IMR-90 (cell line): ENCODE data around the gene CREB5. TPM values are rescaled to one million over a fixed set of nuclear protein-coding genes. Genes with fewer than 3 reads are reported as not detected.
A peak's percentile ranks its signal among the peaks of the same experiment; 100 is the strongest.

Source experiments
- ATAC-seq: fragments of 200-7000 bp; cut with Tn5 transposase; 2 replicates; pipeline ENCODE4 v1.9.1; 2020; ENCODE audit warnings: low read depth, mild to moderate bottlenecking, moderate library complexity
- BruUV-seq: library from RNA; stranded (reverse); fragments of 400-500 nt; replicated peaks from 2 replicates; lab custom pipeline; 2021; lab: Mats Ljungman, UMichigan
- CTCF ChIA-PET: fragments of 300-600 bp; formaldehyde crosslinking; extraction: SDS; loops from one replicate; lab custom pipeline; 2021; ENCODE audit warnings: antibody characterized with exemption; lab: Yijun Ruan, JAX
- POLR2A ChIA-PET: fragments of 300-600 bp; sonication (Branson Sonifier 250); formaldehyde crosslinking; loops from one replicate; lab custom pipeline; 2022; ENCODE audit warnings: antibody characterized with exemption; ENCODE audit not compliant: unreplicated experiment; lab: Charles Lee
- DNase-seq: peaks from one replicate; pipeline ENCODE4 v3.0.0; 2013
- H2AFZ ChIP-seq: replicated peaks from 2 replicates; pipeline ENCODE3; 2013; ENCODE audit warnings: low read length, mild to moderate bottlenecking; ENCODE audit not compliant: poor library complexity
- H2AK5ac ChIP-seq: 2 replicates; pipeline ENCODE4 v1.6.1; 2013; ENCODE audit warnings: low read depth, low read length, inconsistent platforms
- H2AK9ac ChIP-seq: replicated peaks from 2 replicates; pipeline ENCODE3; 2013; ENCODE audit warnings: mild to moderate bottlenecking, low read depth, low read length, moderate library complexity; ENCODE audit not compliant: poor library complexity
- H2BK120ac ChIP-seq: 2 replicates; pipeline ENCODE4 v1.6.1; 2013; ENCODE audit warnings: low read depth, low read length, inconsistent platforms
- H2BK15ac ChIP-seq: 3 replicates; pipeline ENCODE4 v1.6.1; 2013; ENCODE audit warnings: low read depth, low read length, inconsistent platforms
- H2BK20ac ChIP-seq: 2 replicates; pipeline ENCODE4 v1.6.1; 2013; ENCODE audit warnings: low read depth, mild to moderate bottlenecking, inconsistent platforms, low read length, moderate library complexity
- H2BK5ac ChIP-seq: 2 replicates; pipeline ENCODE4 v1.6.1; 2013; ENCODE audit warnings: mild to moderate bottlenecking, low read depth, low read length, inconsistent platforms; ENCODE audit not compliant: poor library complexity, severe bottlenecking
- H3K14ac ChIP-seq: replicated peaks from 2 replicates; pipeline ENCODE4 v1.6.1; 2013; ENCODE audit warnings: low read depth, low read length, inconsistent platforms
- H3K18ac ChIP-seq: 2 replicates; pipeline ENCODE4 v1.6.1; 2013; ENCODE audit warnings: low read depth, low read length, control low read depth
- H3K23ac ChIP-seq: 2 replicates; pipeline ENCODE4 v1.6.1; 2013; ENCODE audit warnings: low read depth, low read length, inconsistent platforms
- H3K27ac ChIP-seq: 2 replicates; pipeline ENCODE4 v1.5.1; 2013; ENCODE audit warnings: mild to moderate bottlenecking, control low read depth, low read length; ENCODE audit not compliant: insufficient read depth
- H3K27me3 ChIP-seq: 2 replicates; pipeline ENCODE4 v1.6.1; 2013; ENCODE audit warnings: low read length; ENCODE audit not compliant: control insufficient read depth, insufficient read depth
- H3K36me3 ChIP-seq: 2 replicates; pipeline ENCODE4 v1.6.1; 2013; ENCODE audit warnings: low read length, mixed read lengths; ENCODE audit not compliant: control insufficient read depth, insufficient read depth
- H3K4ac ChIP-seq: 2 replicates; pipeline ENCODE4 v1.6.1; 2013; ENCODE audit warnings: low read depth, low read length, inconsistent platforms
- H3K4me1 ChIP-seq: 2 replicates; pipeline ENCODE4 v1.6.1; 2013; ENCODE audit warnings: low read length, mixed read lengths; ENCODE audit not compliant: control insufficient read depth, insufficient read depth
- H3K4me2 ChIP-seq: 2 replicates; pipeline ENCODE4 v1.6.1; 2013; ENCODE audit warnings: low read depth, mild to moderate bottlenecking, control low read depth, low read length, moderate library complexity
- H3K4me3 ChIP-seq: 2 replicates; pipeline ENCODE4 v1.5.1; 2013; ENCODE audit warnings: low read depth, mild to moderate bottlenecking, control low read depth, low read length, moderate library complexity; ENCODE audit not compliant: insufficient read depth
- H3K56ac ChIP-seq: 2 replicates; pipeline ENCODE4 v1.6.1; 2013; ENCODE audit warnings: low read length, inconsistent platforms; ENCODE audit not compliant: insufficient read depth; ENCODE audit errors: extremely low read depth
- H3K79me1 ChIP-seq, 2 experiments: 2 replicates each; pipeline ENCODE4 v1.6.1; 2013; ENCODE audit warnings: low read length in 2 of 2, inconsistent platforms in 1 of 2, low read depth in 1 of 2
- H3K9ac ChIP-seq: 2 replicates; pipeline ENCODE4 v1.6.1; 2013; ENCODE audit warnings: low read depth, low read length, control low read depth
- H3K9me1 ChIP-seq: 2 replicates; pipeline ENCODE4 v1.6.1; 2013; ENCODE audit warnings: low read length, inconsistent platforms; ENCODE audit not compliant: insufficient read depth
- H3K9me3 ChIP-seq: 2 replicates; pipeline ENCODE4 v1.6.1; 2013; ENCODE audit warnings: low read length; ENCODE audit not compliant: control insufficient read depth, insufficient read depth
- H4K20me1 ChIP-seq: 2 replicates; pipeline ENCODE4 v1.6.1; 2013; ENCODE audit warnings: low read length, inconsistent platforms; ENCODE audit not compliant: insufficient read depth
- H4K5ac ChIP-seq: 2 replicates; pipeline ENCODE4 v1.6.1; 2013; ENCODE audit warnings: mild to moderate bottlenecking, low read depth, low read length, control low read depth
- H4K8ac ChIP-seq, 2 experiments: 2 replicates each; pipeline ENCODE4 v1.6.1; 2013; ENCODE audit warnings: low read depth in 2 of 2, low read length in 2 of 2, control low read depth in 1 of 2, inconsistent platforms in 1 of 2
- H4K91ac ChIP-seq: 2 replicates; pipeline ENCODE4 v1.6.1; 2013; ENCODE audit warnings: low read depth, low read length, inconsistent platforms; ENCODE audit not compliant: insufficient read depth
- BHLHE40 ChIP-seq: fragments of 150-350 bp; IDR thresholded peaks from 2 replicates; pipeline ENCODE4 v1.6.1; 2016; ENCODE audit warnings: mild to moderate bottlenecking, low read depth, low read length
- CEBPB ChIP-seq: IDR thresholded peaks from 2 replicates; pipeline ENCODE4 v1.6.1; 2012; ENCODE audit warnings: low read depth, low read length, improper control_type of control experiment
- CHD1 ChIP-seq: IDR thresholded peaks from 2 replicates; pipeline ENCODE4 v1.6.1; 2012; ENCODE audit warnings: low read depth, low read length, improper control_type of control experiment
- CTCF ChIP-seq: conservative IDR thresholded peaks from 2 replicates; pipeline ENCODE4 v1.5.1; 2012; ENCODE audit warnings: mild to moderate bottlenecking, low read depth, low read length, improper control_type of control experiment
- ELK1 ChIP-seq: fragments of 150-350 bp; IDR thresholded peaks from 2 replicates; pipeline ENCODE4 v1.6.1; 2016; ENCODE audit warnings: low read depth, mild to moderate bottlenecking, low read length, moderate library complexity, borderline replicate concordance
- FOS ChIP-seq: fragments of 150-350 bp; IDR thresholded peaks from 2 replicates; pipeline ENCODE4 v1.6.1; 2016; ENCODE audit warnings: low read depth, low read length
- MAFK ChIP-seq: IDR thresholded peaks from 2 replicates; pipeline ENCODE4 v1.6.1; 2012; ENCODE audit warnings: low read depth, low read length, improper control_type of control experiment
- MAZ ChIP-seq: IDR thresholded peaks from 2 replicates; pipeline ENCODE4 v1.6.1; 2012; ENCODE audit warnings: low read depth, mild to moderate bottlenecking, low read length, improper control_type of control experiment, moderate library complexity, borderline replicate concordance
- MXI1 ChIP-seq: IDR thresholded peaks from 2 replicates; pipeline ENCODE4 v1.6.1; 2012; ENCODE audit warnings: low read depth, mild to moderate bottlenecking, low read length, moderate library complexity, borderline replicate concordance
- POLR2A ChIP-seq: IDR thresholded peaks from 2 replicates; pipeline ENCODE4 v1.6.1; 2012; ENCODE audit warnings: mild to moderate bottlenecking, low read depth, low read length
- RAD21 ChIP-seq: IDR thresholded peaks from 2 replicates; pipeline ENCODE4 v1.6.1; 2012; ENCODE audit warnings: low read length, improper control_type of control experiment
- SMC3 ChIP-seq: fragments of 150-350 bp; IDR thresholded peaks from 2 replicates; pipeline ENCODE4 v1.6.1; 2016; ENCODE audit warnings: low read depth, mild to moderate bottlenecking, antibody characterized with exemption, low read length, moderate library complexity
- USF2 ChIP-seq: fragments of 150-350 bp; IDR thresholded peaks from 2 replicates; pipeline ENCODE4 v1.6.1; 2017; ENCODE audit warnings: mild to moderate bottlenecking, antibody characterized with exemption, low read length, low read depth
- WGBS, 2 experiments: methylation state at CpG; one replicate each; pipeline versions ENCODE4 v1.1.5 to v1.1.7; 2013; ENCODE audit warnings: missing lambda C conversion rate in 2 of 2; ENCODE audit not compliant: insufficient read length in 1 of 2; ENCODE audit errors: extremely low coverage in 2 of 2; 5-methylcytosine and 5-hydroxymethylcytosine counted together
- dilution Hi-C: fragments of 300-500 bp; cut with HindIII; formaldehyde crosslinking; loops from one replicate; pipeline ENCODE4 v1.14.3; 2018; ENCODE audit warnings: low sequenced_read_pairs; ENCODE audit not compliant: unreplicated experiment
- in situ Hi-C: fragments of 300-500 bp; cut with MboI; formaldehyde crosslinking; loops from 3 replicates; pipeline ENCODE4 v1.14.3; 2019; ENCODE audit warnings: low sequenced_read_pairs, inconsistent platforms, mixed read lengths
- intact Hi-C: fragments of 100-400 bp; cut with micrococcal nuclease; formaldehyde crosslinking; loops from 2 replicates; pipeline ENCODE4 v1.10.0; 2022
- polyA plus RNA-seq, 3 experiments: library from polyadenylated mRNA; depleted of rRNA; stranded (reverse); fragments of >200 nt; gene quantifications; 2 replicates each; pipeline ENCODE4 v1.2.3, GENCODE V29; 2012; ENCODE audit warnings: low replicate concordance in 1 of 3
- total RNA-seq: library from RNA; depleted of rRNA; stranded (reverse); fragments of >200 nt; gene quantifications from 2 replicates; pipeline ENCODE4 v1.2.3, GENCODE V29; 2012

CREB5 gene
- total and polyA plus RNA-seq, 2 of the 4 experiments (the other 2 are of a cell fraction), result 7.3 to 13.1 TPM

DNA sequence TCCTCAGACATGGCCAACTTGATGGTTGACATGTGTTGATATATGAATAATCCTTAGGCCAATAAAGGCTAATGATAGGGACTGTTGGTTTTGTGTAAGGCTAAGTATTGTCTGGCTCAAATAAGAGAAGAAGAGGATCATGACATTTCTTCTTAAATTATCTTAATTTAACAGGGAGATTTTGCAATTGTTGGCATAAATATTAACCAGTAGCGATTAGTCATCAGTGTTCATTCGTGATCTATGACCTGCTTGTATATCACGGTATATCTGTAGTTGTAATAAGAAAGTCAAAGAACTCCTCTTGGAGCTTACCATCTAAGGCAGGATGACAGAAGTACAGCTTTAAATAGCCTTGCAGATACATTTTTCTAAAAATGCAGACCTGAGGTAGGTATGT lies 196.4 kb downstream of the CREB5 start:
- H2BK5ac ChIP-seq, result no peak overlapping the region
- H4K8ac ChIP-seq, result no peak overlapping the region
- WGBS, 2 experiments, result 49% methylated on average over 2 of the region's 3 CpGs; no CpG with 5 or more reads in 1 of the 2 experiments
- ChIA-PET POLR2A (no interaction called here), CTCF (interaction anchor here (0.5 kb wide), 1 partner anchor 211 kb away, joined by 3 read pairs; no protein-coding TSS in a partner anchor)
- dilution Hi-C loops (no loop called here), intact Hi-C loops (no loop called here), in situ Hi-C loops (no loop called here)
- H3K27ac ChIP-seq, result no peak overlapping the region
- no peak overlapping the region for H2BK15ac ChIP-seq
- H3K36me3 ChIP-seq, result no peaks in the 10 kb centered on the region
- no peak overlapping the region for H2AFZ ChIP-seq
- H2AK5ac ChIP-seq, result no peak overlapping the region
- no peaks in the 10 kb centered on the region for H3K9me3 ChIP-seq
- TF ChIP-seq MAZ (no peak), USF2 (no peak), MXI1 (no peak), ELK1 (no peak), MAFK (no peak), CHD1 (no peak), FOS (no peak), RAD21 (no peak), POLR2A (no peak), SMC3 (no peak), BHLHE40 (no peak), CEBPB (no peak), CTCF (no peak)
- H3K79me1 ChIP-seq, result no peaks in the 10 kb centered on the region; a peak in 1 of 4 replicates
- no peaks in the 10 kb centered on the region for H3K9me1 ChIP-seq
- no peak overlapping the region for H4K91ac ChIP-seq
- H3K14ac ChIP-seq, result no peak overlapping the region
- no peak overlapping the region for H2AK9ac ChIP-seq
- no peak overlapping the region for H3K18ac ChIP-seq
- BruUV-seq, result no TSS peak
- no peak overlapping the region for H2BK20ac ChIP-seq
- H2BK120ac ChIP-seq, result no peak overlapping the region
- H3K27me3 ChIP-seq, result no peaks in the 10 kb centered on the region
- DNase-seq (peak; percentile 45), ATAC-seq (peak; percentile 27; the same call in 1 of the 2 replicates)
- H4K20me1 ChIP-seq, result no peaks in the 10 kb centered on the region
- H3K56ac ChIP-seq, result no peak overlapping the region
- H3K23ac ChIP-seq, result no peak overlapping the region
- H3K4ac ChIP-seq, result no peak overlapping the region
- H3K9ac ChIP-seq, result no peak overlapping the region
- H3K4me1 ChIP-seq, result no peaks in the 10 kb centered on the region
- H3K4me3 ChIP-seq, result no peak overlapping the region
- H3K4me2 ChIP-seq, result no peak overlapping the region
- no peak overlapping the region for H4K5ac ChIP-seq
